Myocyte (in vitro differentiated cells): ENCODE measurements around the gene CD70. TPM values are rescaled to one million over a fixed set of nuclear protein-coding genes. Genes with fewer than 3 reads are reported as not detected.
"Not testable (repeated sequence)": the region's sequence is repeated elsewhere in the genome, so short reads cannot be mapped to it uniquely, and the experiment has no call there.

Experiments used
- DNase-seq: peaks from one replicate; pipeline ENCODE4 v3.0.0-alpha.2; 2012; ENCODE audit warnings: low read depth
- polyA plus RNA-seq: library from polyadenylated mRNA; unstranded; fragments of >200 nt; gene quantifications from one replicate; pipeline ENCODE4 v1.2.1, GENCODE V29; 2012; ENCODE audit warnings: missing spikeins
- total RNA-seq: library from RNA; depleted of rRNA; stranded (reverse); fragments of >200 nt; gene quantifications from 2 replicates; pipeline ENCODE4 v1.2.3, GENCODE V29; 2014

CD70 gene
- 0.64 and 0.78 TPM in 2 replicates for total RNA-seq
- 2.4 TPM for polyA plus RNA-seq

GRCh38 chr19:6590827-6591319, at the start of gene CD70:
Gene CD70 (minus strand): TSS chr19:6591150. CDS start chr19:6591002, 148 bp downstream.
- DNase-seq: peak; percentile 41

GRCh38 chr19:6640333-6640732, 49.4 kb upstream of the CD70 start:
- DNase-seq: not testable (repeated sequence)

GRCh38 chr19:6639439-6639838, 48.5 kb upstream of the CD70 start:
- no peak for DNase-seq

- not testable (repeated sequence) for DNase-seq
Measured at GRCh38 chr19:6633456-6633813, 42.5 kb upstream of the CD70 start.

GRCh38 chr19:6632747-6633455, 42.0 kb upstream of the CD70 start:
- peak; percentile 77 for DNase-seq

GRCh38 chr19:6632002-6632621, 41.2 kb upstream of the CD70 start:
- DNase-seq: peak; percentile 83

- DNase-seq: no peak
Measured at GRCh38 chr19:6626764-6627163, 35.8 kb upstream of the CD70 start.

GRCh38 chr19:6617374-6617773, 26.4 kb upstream of the CD70 start:
- DNase-seq: no peak

GRCh38 chr19:6616011-6616410, 25.1 kb upstream of the CD70 start:
- DNase-seq: no peak

- no peak for DNase-seq
Measured at GRCh38 chr19:6613711-6614110, 22.8 kb upstream of the CD70 start.

- DNase-seq: peak; percentile 52
Measured at GRCh38 chr19:6610934-6611852, 20.2 kb upstream of the CD70 start.

GRCh38 chr19:6608940-6609339, 18.0 kb upstream of the CD70 start:
- no peak for DNase-seq

- not testable (repeated sequence) for DNase-seq
Measured at GRCh38 chr19:6608146-6608545, 17.2 kb upstream of the CD70 start.

GRCh38 chr19:6606276-6607070, 15.5 kb upstream of the CD70 start:
- DNase-seq: not testable (repeated sequence)

- no peak for DNase-seq
Measured at GRCh38 chr19:6604906-6605305, 14.0 kb upstream of the CD70 start.

- no peak for DNase-seq
Measured at GRCh38 chr19:6602729-6603114, 11.8 kb upstream of the CD70 start.

- not testable (repeated sequence) for DNase-seq
Measured at GRCh38 chr19:6601537-6602052, 10.6 kb upstream of the CD70 start.

GRCh38 chr19:6600951-6601536, 10.1 kb upstream of the CD70 start:
- not testable (repeated sequence) for DNase-seq

GRCh38 chr19:6599866-6600454, 9.0 kb upstream of the CD70 start:
- no peak for DNase-seq
